K562 (cell line): Measurements from ENCODE around the gene IQCK. TPM values are rescaled to one million over a fixed set of nuclear protein-coding genes. Genes with fewer than 3 reads are reported as not detected.
A peak's percentile ranks its signal among the peaks of the same experiment; 100 is the strongest.

Source experiments
- ARID1B ChIP-seq: fragments of 450-650 bp; IDR thresholded peaks from 2 replicates; pipeline ENCODE4 v1.6.1; 2016; ENCODE audit warnings: antibody characterized with exemption, mild to moderate bottlenecking, inconsistent platforms
- ARID2 ChIP-seq: fragments of 450-650 bp; IDR thresholded peaks from 2 replicates; pipeline ENCODE4 v1.6.1; 2017; ENCODE audit warnings: antibody characterized with exemption, mild to moderate bottlenecking
- CBX1 ChIP-seq: sonication (generic); IDR thresholded peaks from 2 replicates; pipeline ENCODE4 v1.6.1; 2016; ENCODE audit warnings: antibody characterized with exemption, low read depth, mild to moderate bottlenecking
- CGGBP1 ChIP-seq: fragments of 250-450 bp; sonication (Bioruptor Pico); IDR thresholded peaks from 2 replicates; pipeline ENCODE4 v1.9.0; 2021; ENCODE audit warnings: mild to moderate bottlenecking
- CHCHD3 ChIP-seq: fragments of 250-450 bp; sonication (Bioruptor Pico); IDR thresholded peaks from 2 replicates; pipeline ENCODE4 v2.1.2; 2022; ENCODE audit warnings: mild to moderate bottlenecking
- DPF2 ChIP-seq: fragments of 450-650 bp; IDR thresholded peaks from 2 replicates; pipeline ENCODE4 v1.6.1; 2016
- ETV5 ChIP-seq: sonication (generic); formaldehyde crosslinking; IDR thresholded peaks from 2 replicates; pipeline ENCODE4 v1.4.0; 2020; ENCODE audit warnings: low read depth, mild to moderate bottlenecking, missing genetic modification reagents
- FIP1L1 ChIP-seq: fragments of 200-400 bp; formaldehyde crosslinking; IDR thresholded peaks from 2 replicates; pipeline ENCODE4 v1.6.1; 2018; ENCODE audit warnings: mild to moderate bottlenecking, low read depth, low read length; ENCODE audit not compliant: poor library complexity, severe bottlenecking
- IFI16 ChIP-seq: fragments of 250-450 bp; sonication (Bioruptor Pico); IDR thresholded peaks from 2 replicates; pipeline ENCODE4 v2.1.2; 2022; ENCODE audit warnings: mild to moderate bottlenecking, inconsistent platforms
- LEF1 ChIP-seq: fragments of 450-650 bp; IDR thresholded peaks from 2 replicates; pipeline ENCODE4 v1.6.1; 2016; ENCODE audit warnings: mild to moderate bottlenecking
- MECOM ChIP-seq: fragments of 250-450 bp; sonication (Bioruptor Pico); IDR thresholded peaks from 2 replicates; pipeline ENCODE4 v1.8.0; 2022; ENCODE audit warnings: inconsistent platforms
- MTA2 ChIP-seq: fragments of 450-650 bp; IDR thresholded peaks from 2 replicates; pipeline ENCODE4 v1.6.1; 2016; ENCODE audit warnings: low read depth
- MYBL2 ChIP-seq, 2 experiments: fragments of 450-650 bp in 1 of 2; sonication (generic) in 1 of 2; formaldehyde crosslinking in 1 of 2; IDR thresholded peaks; 2 replicates each; pipeline versions ENCODE4 v1.6.1 to v1.8.1; 2017 to 2022; ENCODE audit warnings: borderline replicate concordance in 1 of 2, inconsistent platforms in 1 of 2, low read depth in 1 of 2, mild to moderate bottlenecking in 1 of 2, missing genetic modification reagents in 1 of 2, moderate library complexity in 1 of 2
- NFRKB ChIP-seq: fragments of 450-650 bp; IDR thresholded peaks from 2 replicates; pipeline ENCODE4 v1.6.1; 2016; ENCODE audit warnings: low read depth
- NR2C2 ChIP-seq, 2 experiments: fragments of 200-800 bp in 1 of 2; sonication (Bioruptor generic) in 1 of 2; sonication (generic) in 1 of 2; formaldehyde crosslinking in 1 of 2; IDR thresholded peaks; 2 replicates each; pipeline versions ENCODE4 v1.6.1 to v1.8.0; 2016 to 2022; ENCODE audit warnings: mild to moderate bottlenecking in 1 of 2, missing compliant biosample characterization in 1 of 2, missing genetic modification characterization in 1 of 2, missing genetic modification reagents in 1 of 2
- PML ChIP-seq: IDR thresholded peaks from 2 replicates; pipeline ENCODE4 v1.6.1; 2012; ENCODE audit warnings: low read length, inconsistent platforms
- POLR2AphosphoS2 ChIP-seq: IDR thresholded peaks from 2 replicates; pipeline ENCODE4 v1.6.1; 2012; ENCODE audit warnings: low read length, improper control_type of control experiment
- RFX1 ChIP-seq: fragments of 450-650 bp; IDR thresholded peaks from 2 replicates; pipeline ENCODE4 v1.6.1; 2016; ENCODE audit warnings: mild to moderate bottlenecking, moderate library complexity
- SMARCC2 ChIP-seq: fragments of 450-650 bp; IDR thresholded peaks from 2 replicates; pipeline ENCODE4 v1.6.1; 2017; ENCODE audit warnings: antibody characterized with exemption, moderate library complexity, mild to moderate bottlenecking, low read depth
- SMARCE1 ChIP-seq: fragments of 450-650 bp; IDR thresholded peaks from 2 replicates; pipeline ENCODE4 v1.7.1; 2016; ENCODE audit warnings: mild to moderate bottlenecking
- SPI1 ChIP-seq: IDR thresholded peaks from 2 replicates; pipeline ENCODE4 v1.6.1; 2011; ENCODE audit warnings: low read depth, low read length, control low read depth, borderline replicate concordance
- TEAD2 ChIP-seq: fragments of 450-650 bp; IDR thresholded peaks from 2 replicates; pipeline ENCODE4 v1.6.1; 2016; ENCODE audit warnings: missing genetic modification characterization, control low read depth, missing compliant biosample characterization
- ZNF445 ChIP-seq: fragments of 250-450 bp; sonication (Bioruptor Pico); IDR thresholded peaks from 2 replicates; pipeline ENCODE4 v1.4.0; 2020; ENCODE audit warnings: low read depth, mild to moderate bottlenecking, moderate library complexity
- ZNF586 ChIP-seq: fragments of 450-650 bp; formaldehyde crosslinking; conservative IDR thresholded peaks from 2 replicates; pipeline ENCODE4 v1.4.0; 2020; ENCODE audit warnings: mild to moderate bottlenecking, moderate library complexity
- polyA plus RNA-seq, 8 experiments: library from polyadenylated mRNA; depleted of rRNA in 4 of 8; stranded (reverse) in 5 of 8; unstranded in 3 of 8; fragments of >200 nt; fragmentation: Nextera tagmentation in 2 of 8; fragmentation: Illumina TruSeq in 1 of 8; extraction: Ambion mirVana in 2 of 8; extraction: Trizol in 1 of 8; gene quantifications; 2 replicates each; pipeline versions ENCODE4 v1.2.1 to v1.2.3, GENCODE V29; 2011 to 2014; ENCODE audit warnings: inconsistent platforms in 1 of 8, missing spikeins in 1 of 8
- total RNA-seq, 7 experiments: library from RNA; depleted of rRNA in 6 of 7; stranded (reverse); fragments of >200 nt in 6 of 7; fragmentation: Illumina TruSeq in 2 of 7; extraction: Trizol in 2 of 7; gene quantifications; 2 replicates each; pipeline versions ENCODE4 v1.2.1 to v1.2.3, GENCODE V29; 2011 to 2021; ENCODE audit warnings: low replicate concordance in 1 of 7
- TF ChIP-seq, protein P1 (sequence below): fragments of 250-450 bp; sonication (Bioruptor Pico); IDR thresholded peaks from 2 replicates; pipeline ENCODE4 v1.8.0; 2022; ENCODE audit warnings: moderate library complexity, mild to moderate bottlenecking, inconsistent platforms
- TF ChIP-seq, protein P2 (sequence below): fragments of 450-650 bp; IDR thresholded peaks from 2 replicates; pipeline ENCODE4 v1.6.1; 2017; ENCODE audit warnings: mild to moderate bottlenecking, moderate library complexity
- TF ChIP-seq, protein P3 (sequence below): fragments of 450-650 bp; formaldehyde crosslinking; IDR thresholded peaks from 2 replicates; pipeline ENCODE4 v1.4.0; 2020; ENCODE audit warnings: mild to moderate bottlenecking, moderate library complexity

The IQCK gene
- total and polyA plus RNA-seq, 9 of the 15 experiments (the other 6 are each of a cell fraction or from before 2014, with no cell fraction given): 5.2 to 12.2 (median 7.3) TPM

- TF ChIP-seq, protein P1, sequence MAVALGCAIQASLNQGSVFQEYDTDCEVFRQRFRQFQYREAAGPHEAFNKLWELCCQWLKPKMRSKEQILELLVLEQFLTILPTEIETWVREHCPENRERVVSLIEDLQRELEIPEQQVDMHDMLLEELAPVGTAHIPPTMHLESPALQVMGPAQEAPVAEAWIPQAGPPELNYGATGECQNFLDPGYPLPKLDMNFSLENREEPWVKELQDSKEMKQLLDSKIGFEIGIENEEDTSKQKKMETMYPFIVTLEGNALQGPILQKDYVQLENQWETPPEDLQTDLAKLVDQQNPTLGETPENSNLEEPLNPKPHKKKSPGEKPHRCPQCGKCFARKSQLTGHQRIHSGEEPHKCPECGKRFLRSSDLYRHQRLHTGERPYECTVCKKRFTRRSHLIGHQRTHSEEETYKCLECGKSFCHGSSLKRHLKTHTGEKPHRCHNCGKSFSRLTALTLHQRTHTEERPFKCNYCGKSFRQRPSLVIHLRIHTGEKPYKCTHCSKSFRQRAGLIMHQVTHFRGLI (CRISPR knock-in tag): no peak
- TF ChIP-seq TEAD2 (no peak), MECOM (CRISPR knock-in tag) (no peak), ZNF445 (no peak), NFRKB (no peak), SMARCC2 (no peak), ETV5 (CRISPR knock-in tag) (no peak), CGGBP1 (CRISPR knock-in tag) (no peak), MYBL2 (IDR thresholded peaks at IDR 0.05; ENCODE audit: low read depth) (no peak), MYBL2 (CRISPR knock-in tag; IDR thresholded peaks at IDR 0.05; ENCODE audit: borderline replicate concordance) (no peak), ARID2 (no peak), ZNF586 (CRISPR knock-in tag) (no peak), DPF2 (peak; percentile 66; the same call in 1 of the 2 replicates), SMARCE1 (peak; percentile 25; the same call in 1 of the 2 replicates), NR2C2 (CRISPR knock-in tag; IDR thresholded peaks at IDR 0.05) (no peak), NR2C2 (tag; IDR thresholded peaks at IDR 0.05) (no peak), SPI1 (peak; percentile 35; the same call in 1 of the 2 replicates), IFI16 (no peak), ARID1B (peak; percentile 81), MTA2 (no peak), FIP1L1 (no peak), CBX1 (no peak), PML (no peak), CHCHD3 (CRISPR knock-in tag) (no peak), LEF1 (no peak), RFX1 (no peak), POLR2AphosphoS2 (no peak)
- TF ChIP-seq, protein P2, sequence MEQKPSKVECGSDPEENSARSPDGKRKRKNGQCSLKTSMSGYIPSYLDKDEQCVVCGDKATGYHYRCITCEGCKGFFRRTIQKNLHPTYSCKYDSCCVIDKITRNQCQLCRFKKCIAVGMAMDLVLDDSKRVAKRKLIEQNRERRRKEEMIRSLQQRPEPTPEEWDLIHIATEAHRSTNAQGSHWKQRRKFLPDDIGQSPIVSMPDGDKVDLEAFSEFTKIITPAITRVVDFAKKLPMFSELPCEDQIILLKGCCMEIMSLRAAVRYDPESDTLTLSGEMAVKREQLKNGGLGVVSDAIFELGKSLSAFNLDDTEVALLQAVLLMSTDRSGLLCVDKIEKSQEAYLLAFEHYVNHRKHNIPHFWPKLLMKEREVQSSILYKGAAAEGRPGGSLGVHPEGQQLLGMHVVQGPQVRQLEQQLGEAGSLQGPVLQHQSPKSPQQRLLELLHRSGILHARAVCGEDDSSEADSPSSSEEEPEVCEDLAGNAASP: no peak
- TF ChIP-seq, protein P3, sequence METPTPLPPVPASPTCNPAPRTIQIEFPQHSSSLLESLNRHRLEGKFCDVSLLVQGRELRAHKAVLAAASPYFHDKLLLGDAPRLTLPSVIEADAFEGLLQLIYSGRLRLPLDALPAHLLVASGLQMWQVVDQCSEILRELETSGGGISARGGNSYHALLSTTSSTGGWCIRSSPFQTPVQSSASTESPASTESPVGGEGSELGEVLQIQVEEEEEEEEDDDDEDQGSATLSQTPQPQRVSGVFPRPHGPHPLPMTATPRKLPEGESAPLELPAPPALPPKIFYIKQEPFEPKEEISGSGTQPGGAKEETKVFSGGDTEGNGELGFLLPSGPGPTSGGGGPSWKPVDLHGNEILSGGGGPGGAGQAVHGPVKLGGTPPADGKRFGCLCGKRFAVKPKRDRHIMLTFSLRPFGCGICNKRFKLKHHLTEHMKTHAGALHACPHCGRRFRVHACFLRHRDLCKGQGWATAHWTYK: no peak
Measured at GRCh38 chr16:19710191-19710908, 7.7 kb upstream of the IQCK start (continued).
